ENCODE measurements around the gene FOXO3. TPM values are rescaled to one million over a fixed set of nuclear protein-coding genes. Genes with fewer than 3 reads are reported as not detected.

The FOXO3 gene
- total RNA-seq, 6 experiments from 2014 or later, result 21.1 to 28.9 (median 24.2) TPM

DNA sequence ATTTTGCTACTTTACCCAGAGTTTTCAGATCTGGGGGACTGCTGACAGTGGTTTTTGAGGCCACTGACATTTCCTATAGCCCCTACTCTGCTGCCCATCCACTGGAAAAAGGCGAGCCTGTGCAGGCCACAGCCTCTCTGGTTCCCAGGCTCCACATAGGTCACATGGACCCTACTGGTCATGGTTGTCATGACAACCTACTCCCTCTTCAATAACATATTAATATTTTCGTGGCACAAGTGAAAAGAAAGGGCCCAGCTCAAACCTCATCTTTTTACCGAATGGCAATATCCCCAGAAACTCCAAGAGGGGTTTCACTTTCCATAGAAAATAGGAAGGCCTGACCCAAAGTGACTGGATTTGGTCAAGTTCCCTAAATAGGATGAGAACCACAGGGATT lies 11.0 kb upstream of the FOXO3 start:
- Mint-ChIP-seq H3K9me3 (no peaks in the 10 kb centered on the region), H3K27me3 (ENCODE audit: insufficient read depth) (peaks cover 8% of the 10 kb centered on the region), H3K4me1 (ENCODE audit: low read depth) (0 out of 2 replicates have a peak, but pooled peaks cover 6% of the 10 kb centered on the region), H3K4me3 (no peak overlapping the region), H3K36me3 (ENCODE audit: low read depth) (no peaks in the 10 kb centered on the region), H3K27ac (no peak overlapping the region)
- TF ChIP-seq CTCF (IDR thresholded peaks at IDR 0.05), result peak; percentile 32; the same call in 1 of the 2 replicates
- no peak for DNase-seq

GRCh38 chr6:108550256-108550655 lies 10.5 kb upstream of the FOXO3 start:
- Mint-ChIP-seq H3K4me3 (no peak overlapping the region), H3K36me3 (ENCODE audit: low read depth) (no peaks in the 10 kb centered on the region), H3K27ac (no peak overlapping the region), H3K9me3 (no peaks in the 10 kb centered on the region), H3K27me3 (ENCODE audit: insufficient read depth) (peaks cover 8% of the 10 kb centered on the region), H3K4me1 (ENCODE audit: low read depth) (peaks cover 9% of the 10 kb centered on the region)
- TF ChIP-seq CTCF (IDR thresholded peaks at IDR 0.05), result no peak
- DNase-seq, result no peak

GRCh38 chr6:108555399-108556052 lies 5.2 kb upstream of the FOXO3 start:
- Mint-ChIP-seq H3K9me3 (no peaks in the 10 kb centered on the region), H3K4me3 (no peak overlapping the region), H3K27ac (no peak overlapping the region), H3K27me3 (ENCODE audit: insufficient read depth) (peaks cover 11% of the 10 kb centered on the region), H3K36me3 (ENCODE audit: low read depth) (no peaks in the 10 kb centered on the region), H3K4me1 (ENCODE audit: low read depth) (peaks cover 22% of the 10 kb centered on the region)
- no peak for TF ChIP-seq CTCF (IDR thresholded peaks at IDR 0.05)
- no peak for DNase-seq

DNA sequence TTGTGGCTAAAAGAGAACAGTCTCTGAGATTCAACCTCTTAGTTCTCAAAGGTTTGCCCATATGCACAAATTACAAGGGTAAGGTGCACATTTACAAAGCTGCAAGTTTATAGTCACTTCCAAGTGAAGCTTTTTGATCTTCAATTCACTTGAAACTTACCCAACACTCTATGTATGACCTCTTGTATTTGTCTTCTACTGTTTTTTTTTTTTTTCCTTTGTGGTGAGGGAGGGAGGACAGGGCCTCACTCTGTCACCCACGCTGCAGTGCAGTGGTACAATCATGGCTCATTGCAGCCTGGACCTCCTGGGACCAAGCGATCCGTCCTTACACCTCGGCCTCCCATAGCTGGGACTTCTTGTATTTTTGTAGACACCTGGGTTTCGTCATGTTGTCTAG lies 4.5 kb upstream of the FOXO3 start:
- Mint-ChIP-seq H3K4me1 (ENCODE audit: low read depth) (peaks cover 22% of the 10 kb centered on the region), H3K27ac (no peak overlapping the region; the same call in 1 of the 2 replicates), H3K27me3 (ENCODE audit: insufficient read depth) (peaks cover 11% of the 10 kb centered on the region), H3K4me3 (peak overlapping the region; percentile 96; the same call in 1 of the 2 replicates), H3K36me3 (ENCODE audit: low read depth) (no peaks in the 10 kb centered on the region), H3K9me3 (no peaks in the 10 kb centered on the region)
- TF ChIP-seq CTCF (IDR thresholded peaks at IDR 0.05), result no peak
- DNase-seq, result no peak

GRCh38 chr6:108556866-108557493 lies 3.7 kb upstream of the FOXO3 start:
- peak overlapping the region; percentile 82 for H3K27ac Mint-ChIP-seq
- H3K4me1 Mint-ChIP-seq (ENCODE audit: low read depth), result peaks cover 22% of the 10 kb centered on the region

More at GRCh38 chr6:108556866-108557493, 3.7 kb upstream of the FOXO3 start:
- H3K4me3 Mint-ChIP-seq, result peak overlapping the region; percentile 96
- DNase-seq, result peak; percentile 73
- H3K36me3 Mint-ChIP-seq (ENCODE audit: low read depth), result peaks cover 4% of the 10 kb centered on the region; the same call in 1 of the 2 replicates
- H3K9me3 Mint-ChIP-seq, result no peaks in the 10 kb centered on the region
- H3K27me3 Mint-ChIP-seq (ENCODE audit: insufficient read depth), result peaks cover 11% of the 10 kb centered on the region
- no peak for TF ChIP-seq CTCF (IDR thresholded peaks at IDR 0.05)
